GM21786 (cell line): ENCODE data around the gene FRAT2.
A peak's percentile ranks its signal among the peaks of the same experiment; 100 is the strongest.
"Not testable (repeated sequence)": the region's sequence is repeated elsewhere in the genome, so short reads cannot be mapped to it uniquely, and the experiment has no call there.

ENCODE experiments used
- ATAC-seq: cut with Tn5 transposase; IDR thresholded peaks from one replicate; pipeline ENCODE4 v1.9.1; 2021; ENCODE audit not compliant: unreplicated experiment

The FRAT2 gene

DNA sequence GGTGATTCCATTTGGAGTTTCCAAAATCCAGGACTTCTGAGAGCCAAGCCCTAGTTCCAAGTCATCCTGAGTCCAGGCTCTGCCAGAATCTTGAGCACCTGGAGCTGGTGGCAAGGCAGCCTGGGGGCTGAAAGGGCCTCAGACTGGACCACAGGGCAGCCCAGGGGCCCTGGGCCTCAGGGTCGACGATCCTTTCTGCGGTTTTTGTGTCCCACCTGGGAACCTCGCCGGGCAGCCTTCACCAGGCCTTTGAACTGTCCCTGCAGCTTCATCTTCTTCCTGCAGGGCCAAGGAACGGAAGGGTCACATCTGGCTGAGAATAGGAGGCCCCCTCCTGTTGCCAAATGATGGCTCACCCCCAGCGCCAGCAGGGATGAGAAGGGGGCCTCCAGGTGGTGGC lies 22.4 kb upstream of the FRAT2 start:
- ATAC-seq = no peak

DNA sequence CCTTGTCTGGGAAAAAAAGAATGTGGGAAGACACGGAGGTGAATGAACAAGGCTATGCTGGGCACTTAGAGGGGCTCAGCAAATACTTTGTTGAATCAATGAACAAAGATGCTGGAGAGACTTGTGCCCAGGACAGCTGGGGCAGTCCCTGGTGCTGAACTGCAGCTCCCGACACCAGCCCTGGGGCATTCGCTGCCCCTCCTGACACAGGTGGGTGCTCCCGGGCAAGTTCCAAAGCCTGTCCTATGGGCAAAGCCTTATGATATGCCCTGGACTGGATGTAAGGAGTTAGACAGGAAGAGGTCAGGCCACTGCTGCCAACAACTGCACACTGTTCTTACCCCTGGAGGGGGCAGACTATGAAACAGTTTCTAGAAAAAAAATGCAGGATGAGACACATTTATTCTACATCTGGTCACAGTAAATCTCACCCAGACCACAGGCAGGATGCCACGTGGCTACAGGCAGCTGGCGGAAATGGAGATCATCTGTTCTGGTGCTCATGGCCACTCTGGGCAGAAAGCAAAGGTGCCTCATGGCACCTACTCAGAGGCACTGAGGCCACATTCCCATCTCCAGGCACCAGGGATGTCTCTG lies 21.9 kb upstream of the FRAT2 start:
- ATAC-seq = no peak

DNA sequence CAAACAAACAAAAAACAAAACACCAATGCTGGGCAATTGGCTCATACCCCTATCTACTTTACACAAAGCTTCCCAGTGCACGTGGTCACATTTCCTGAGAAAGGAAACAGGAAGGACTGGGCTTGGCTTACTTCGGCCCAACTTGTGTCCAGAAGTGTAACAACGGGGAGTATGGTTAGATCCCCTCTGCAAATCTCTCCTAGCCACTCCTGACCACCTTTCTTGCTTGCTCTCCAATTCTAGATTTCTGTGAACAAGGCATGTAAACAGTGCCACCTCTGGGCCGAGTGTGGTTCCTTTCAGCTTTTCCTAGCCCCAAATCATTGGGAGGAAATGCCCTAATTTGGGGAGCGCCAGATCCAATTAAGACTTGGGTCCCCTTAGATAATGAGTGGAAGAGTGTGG lies 21.0 kb upstream of the FRAT2 start:
- no peak for ATAC-seq

DNA sequence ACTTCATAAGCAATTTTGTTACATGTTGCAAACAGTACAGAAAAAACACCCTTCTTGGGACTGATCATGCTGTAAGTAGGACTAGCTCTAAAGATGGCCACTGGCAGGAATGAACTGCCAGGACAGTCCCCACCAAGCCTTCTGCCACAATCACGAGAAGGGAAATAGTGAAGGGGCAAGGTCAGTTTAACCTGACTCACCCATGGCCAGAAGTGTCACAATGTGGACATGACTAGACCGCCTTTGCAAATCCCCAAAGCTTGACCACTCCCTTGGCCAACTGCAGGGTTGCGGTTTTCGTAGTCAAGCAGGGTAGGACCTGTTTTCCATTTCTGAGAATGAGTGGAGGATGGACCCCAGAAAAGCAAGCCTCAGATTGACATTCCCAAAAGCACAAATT lies 19.4 kb upstream of the FRAT2 start:
- no peak for ATAC-seq

DNA sequence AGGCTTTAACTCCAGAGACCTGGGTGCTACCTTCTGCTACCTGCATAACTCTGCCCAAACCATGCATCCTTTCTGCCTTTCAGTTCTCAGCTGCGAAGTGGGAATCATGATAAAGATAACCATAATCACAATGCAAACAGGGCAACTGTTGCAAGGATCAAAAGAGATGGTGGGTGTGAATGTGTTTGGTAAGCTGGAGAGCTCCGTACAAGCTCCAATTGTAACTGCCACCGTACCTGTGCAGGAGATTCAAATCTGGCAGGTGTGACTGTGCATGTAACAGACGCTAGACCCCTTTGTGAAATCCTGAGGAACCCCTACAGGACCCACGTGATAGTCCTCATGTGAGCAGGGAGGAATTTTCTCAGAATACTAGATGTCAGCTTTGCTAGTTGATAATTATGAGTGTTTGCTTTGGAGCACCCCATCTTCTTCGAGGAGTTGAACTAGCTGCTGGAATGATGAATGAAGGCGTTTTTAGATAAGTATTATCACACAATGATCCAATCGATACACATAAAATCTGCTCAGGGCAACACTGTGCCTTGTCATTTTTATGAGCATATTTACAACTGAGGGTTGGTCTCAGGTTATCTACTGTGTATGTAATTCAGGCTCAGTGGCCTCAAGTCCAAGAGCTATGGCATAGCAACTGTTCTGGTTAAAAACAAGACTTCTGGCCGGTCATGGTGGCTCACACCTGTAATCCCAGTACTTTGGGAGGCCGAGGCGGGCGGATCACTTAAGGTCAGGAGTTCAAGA lies 15.4 kb upstream of the FRAT2 start:
- ATAC-seq = no peak

DNA sequence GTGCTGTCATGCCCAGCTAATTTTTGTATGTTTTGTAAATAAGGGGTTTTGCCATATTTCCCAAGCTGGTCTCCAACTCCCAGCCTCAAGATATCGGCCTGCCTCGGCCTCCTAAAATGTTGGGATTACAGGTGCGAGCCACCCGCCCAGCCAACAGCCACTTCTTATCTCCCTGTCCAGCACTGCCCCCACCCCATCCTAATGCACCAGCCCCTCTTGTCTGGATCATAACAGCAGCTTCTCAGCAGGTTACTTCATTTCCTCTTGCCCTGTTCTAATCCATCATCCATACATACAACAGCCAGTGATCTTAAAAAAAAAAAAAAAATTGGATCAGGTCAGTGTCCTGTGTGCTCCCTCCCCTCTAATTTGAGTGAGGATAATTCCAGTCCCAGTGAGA lies 12.8 kb upstream of the FRAT2 start:
- no peak for ATAC-seq

DNA sequence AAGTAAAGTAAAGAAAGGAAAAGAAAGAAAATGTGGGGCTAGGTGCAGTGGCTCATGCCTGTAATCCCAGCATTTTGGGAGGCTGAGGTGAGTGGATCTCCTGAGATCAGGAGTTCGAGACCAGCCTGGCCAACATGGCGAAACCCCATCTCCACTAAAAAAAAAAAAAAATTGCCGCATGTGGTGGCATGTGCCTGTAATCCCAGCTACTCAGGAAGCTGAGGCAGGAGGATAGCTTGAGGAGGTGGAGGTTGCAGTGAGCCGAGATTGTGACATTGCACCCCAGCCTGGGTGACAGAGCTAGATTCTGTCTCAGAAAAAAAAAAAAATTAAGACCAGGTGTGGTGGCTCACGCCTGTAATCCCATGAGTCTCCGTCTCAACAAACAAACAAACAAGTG lies 9.1 kb upstream of the FRAT2 start:
- ATAC-seq = not testable (repeated sequence)

DNA sequence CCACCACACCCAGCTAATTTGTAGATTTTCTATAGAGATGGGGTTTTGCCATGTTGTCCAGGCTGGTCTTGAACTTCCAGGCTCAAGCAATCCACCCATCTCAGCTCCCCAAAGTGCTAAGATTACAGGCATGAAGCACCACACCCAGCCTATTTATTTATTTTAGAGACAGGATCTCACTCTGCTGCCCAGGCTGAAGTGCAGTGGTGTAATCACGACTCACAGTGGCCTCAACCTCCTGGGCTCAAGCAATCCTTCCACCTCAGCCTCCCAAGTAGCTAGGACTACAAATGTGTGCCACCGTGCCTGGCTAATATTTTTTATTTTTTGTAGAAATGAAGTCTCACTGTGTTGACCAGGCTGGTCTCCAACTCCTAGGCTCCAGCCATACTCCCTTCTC lies 6.9 kb upstream of the FRAT2 start:
- ATAC-seq = no peak

DNA sequence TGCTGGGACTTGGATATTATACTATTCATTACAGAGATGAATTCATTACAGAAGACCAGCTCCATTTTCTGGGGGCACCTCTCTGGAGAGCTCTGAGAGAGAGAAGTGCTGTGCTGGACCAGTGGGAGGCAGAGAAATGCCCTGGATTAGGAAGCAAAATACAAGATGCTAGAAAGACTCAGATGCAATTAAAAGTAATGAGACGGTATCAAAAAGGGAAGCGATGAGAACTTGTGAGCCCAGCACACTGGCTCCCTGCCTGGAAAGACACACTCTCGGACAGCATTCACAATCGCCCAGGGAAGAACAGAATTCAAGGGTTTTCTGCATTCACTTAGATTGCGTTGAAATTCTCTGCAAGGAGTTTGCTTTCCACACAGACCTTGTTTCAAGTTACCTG lies 3.5 kb upstream of the FRAT2 start:
- ATAC-seq = no peak

DNA sequence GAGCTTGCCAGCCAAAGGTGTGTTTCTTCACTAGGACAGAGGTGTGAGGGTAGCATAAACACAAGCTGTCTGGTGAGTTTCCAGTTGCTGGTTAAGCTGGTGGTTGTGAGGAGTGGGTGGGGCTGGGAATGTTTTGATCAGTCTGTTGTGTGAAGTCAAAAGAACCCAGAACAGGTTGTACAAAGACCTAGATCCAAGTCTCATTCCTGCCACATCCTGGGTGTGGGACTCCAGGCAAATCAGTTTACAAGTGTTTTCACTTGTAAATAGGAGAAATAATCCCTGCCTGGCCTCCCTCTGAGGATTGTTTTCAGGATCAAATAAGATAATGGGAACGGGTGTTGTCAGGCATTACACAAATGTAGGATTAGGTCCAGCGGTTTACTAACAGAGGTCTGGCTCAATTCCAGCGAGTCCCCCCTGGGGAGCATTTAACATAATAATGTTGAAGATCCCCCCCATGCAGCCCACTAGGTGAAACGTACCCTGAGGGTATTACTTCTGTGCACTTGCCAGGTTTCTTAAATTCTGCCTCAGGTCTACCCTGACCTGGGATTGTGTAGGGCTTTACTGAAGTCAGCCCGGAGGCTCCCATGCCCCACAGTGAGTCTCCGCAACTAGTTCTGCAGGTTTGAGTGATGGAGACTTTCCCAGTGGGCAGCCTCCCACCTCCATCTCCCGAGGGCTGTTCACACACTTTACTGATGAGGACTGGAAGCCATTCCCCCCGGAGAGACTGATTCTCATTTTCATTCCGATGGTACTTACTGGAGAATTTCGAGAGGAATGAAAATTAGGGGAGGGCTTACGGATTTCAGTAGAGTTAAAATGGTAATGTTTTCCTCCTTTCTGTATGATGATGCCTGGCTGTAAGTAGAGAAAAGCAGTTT lies 2.7 kb upstream of the FRAT2 start:
- no peak for ATAC-seq

DNA sequence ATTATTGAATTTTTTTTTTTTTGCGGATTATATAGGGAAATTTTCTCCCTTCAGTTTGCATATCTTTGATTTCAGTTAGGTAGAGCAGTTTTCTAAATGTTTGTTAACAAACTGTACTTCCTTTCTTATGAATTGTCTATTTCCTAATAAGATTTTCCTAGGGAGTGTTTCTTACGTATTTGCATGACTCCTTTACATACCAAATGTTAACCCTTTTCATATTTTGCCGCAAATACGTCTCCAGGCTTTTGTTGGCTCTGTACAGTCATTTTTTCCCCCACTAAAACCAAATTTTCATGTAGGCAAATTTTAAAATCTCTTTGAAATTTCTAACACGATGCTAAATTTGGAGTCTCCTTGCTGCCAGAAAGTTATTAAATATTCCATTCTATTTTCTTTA lies 1.9 kb upstream of the FRAT2 start:
- ATAC-seq = no peak

DNA sequence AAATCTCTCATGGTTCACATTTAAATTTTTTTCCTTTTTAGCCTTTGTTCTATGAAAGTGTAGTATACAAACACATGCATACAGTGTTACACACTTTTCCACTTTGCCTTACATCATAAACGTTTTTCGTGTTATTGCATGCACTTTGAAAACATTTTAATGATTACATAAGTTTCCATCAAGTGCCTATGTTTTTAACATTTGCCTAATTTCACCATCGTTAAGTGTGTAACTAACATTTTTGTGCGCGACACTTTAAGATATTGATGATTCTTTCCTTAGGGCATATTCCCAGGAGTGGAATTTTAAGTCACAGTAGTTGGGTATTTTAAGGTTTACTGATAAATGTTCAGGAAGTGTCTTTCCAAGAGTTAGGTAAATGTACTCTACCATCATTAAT lies 1.5 kb upstream of the FRAT2 start:
- ATAC-seq = no peak

DNA sequence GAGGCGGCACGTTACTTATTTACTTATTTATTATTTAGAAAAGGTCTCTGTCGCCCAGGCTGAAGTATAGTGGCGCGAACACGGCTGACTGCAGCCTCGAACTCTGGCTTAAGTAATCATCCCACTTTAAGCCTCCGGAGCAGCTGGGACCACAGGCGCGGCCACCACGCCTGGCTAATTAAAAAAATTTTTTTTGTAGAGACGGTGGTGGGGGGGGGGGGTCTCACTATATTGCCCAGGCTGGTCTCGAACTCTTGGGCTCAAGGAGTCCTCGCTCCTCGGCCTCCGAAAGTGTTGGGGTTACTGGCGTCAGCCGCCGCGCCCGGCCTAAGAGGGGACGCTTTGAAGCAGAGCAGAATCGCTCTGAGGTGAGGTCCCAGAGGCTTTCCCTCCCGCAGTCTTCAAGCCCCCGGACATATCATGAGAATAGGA lies 675 bp upstream of the FRAT2 start:
- ATAC-seq = no peak

DNA sequence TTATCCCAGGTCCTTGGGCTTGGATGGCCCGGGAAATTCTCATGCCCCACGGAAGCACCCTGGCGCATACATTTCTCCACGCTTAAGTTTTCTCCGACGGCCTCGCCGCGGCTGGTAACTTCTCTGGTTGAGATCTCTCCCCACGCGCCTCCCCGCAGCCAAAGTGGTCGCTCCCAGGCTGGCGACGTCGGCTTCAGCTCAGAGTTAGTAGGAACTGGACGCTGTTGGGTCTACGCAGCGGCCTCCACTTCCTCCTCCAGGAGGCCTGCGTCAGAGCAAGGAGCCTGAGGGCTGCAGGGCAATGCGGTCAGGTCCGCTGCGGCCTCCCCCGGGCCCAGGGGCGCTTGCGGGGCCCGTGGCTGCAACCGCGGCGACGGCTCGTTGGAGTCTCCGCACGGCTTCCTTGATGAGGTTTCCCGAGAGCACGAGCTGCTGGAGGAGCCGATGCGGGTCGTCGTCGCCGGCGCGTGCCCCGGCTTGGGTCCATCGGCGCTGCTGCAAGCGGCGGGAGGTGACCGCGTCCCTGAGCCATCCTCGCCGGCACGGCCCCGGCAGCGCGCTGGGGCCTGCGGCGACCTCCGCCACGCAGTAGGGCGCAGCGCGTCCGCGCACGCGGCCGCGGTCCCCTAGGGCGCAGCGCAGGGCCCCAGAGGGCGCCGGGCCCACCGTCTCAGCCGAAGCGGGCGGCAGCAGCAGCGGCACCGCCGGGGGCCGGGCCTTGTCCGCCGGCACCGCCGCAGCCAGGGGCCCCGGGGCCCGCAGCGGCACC lies 744 bp downstream of the FRAT2 start:
- ATAC-seq = peak; percentile 19

DNA sequence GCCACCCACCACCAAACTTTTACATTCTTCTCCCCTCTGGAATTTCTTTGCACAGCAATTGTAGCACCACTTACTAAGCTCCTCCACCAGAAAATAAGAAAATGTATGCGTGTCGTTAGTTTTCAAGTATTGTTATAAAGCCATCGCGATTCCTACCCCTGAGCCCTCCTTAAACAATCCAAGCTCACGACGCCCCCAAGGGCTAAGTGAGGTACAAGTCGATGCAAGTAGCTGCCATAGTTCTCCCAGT lies 1.3 kb downstream of the FRAT2 start:
- no peak for ATAC-seq

DNA sequence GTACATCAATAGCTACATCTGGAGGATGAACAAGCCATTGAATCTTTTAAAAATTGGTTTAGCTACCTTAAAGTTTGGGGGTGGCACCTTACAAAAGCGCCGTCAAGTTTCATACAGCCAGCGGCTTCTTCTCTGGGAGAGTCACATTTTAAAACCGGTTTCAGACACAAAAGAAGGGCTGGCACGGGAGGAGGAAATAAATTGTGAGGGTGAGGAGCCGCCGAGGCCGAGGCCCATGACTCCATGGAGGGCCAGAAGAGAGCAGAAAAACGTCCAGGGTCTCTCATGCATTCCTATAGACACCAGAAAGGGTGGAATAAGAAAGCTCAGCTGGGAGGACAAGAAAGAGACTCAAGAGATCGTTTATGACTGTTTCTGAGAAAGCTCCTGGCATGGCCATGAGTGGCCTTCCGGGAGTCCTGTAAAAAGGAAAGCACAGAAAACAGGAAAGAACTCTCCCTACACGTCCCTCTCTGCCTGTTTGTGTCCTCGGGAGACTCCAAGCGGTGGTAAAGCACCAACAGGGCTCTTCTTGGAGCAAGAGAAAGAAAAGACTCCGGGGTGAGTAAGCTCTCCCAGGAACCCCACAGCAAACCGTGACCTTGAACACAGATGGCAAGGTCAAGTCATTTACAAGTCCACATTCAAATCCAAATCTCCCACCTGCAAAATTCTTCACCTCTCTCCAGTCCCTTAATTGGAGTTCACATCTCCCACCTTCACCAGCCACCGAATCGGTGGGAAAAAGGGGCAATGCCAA lies 1.8 kb downstream of the FRAT2 start:
- no peak for ATAC-seq

DNA sequence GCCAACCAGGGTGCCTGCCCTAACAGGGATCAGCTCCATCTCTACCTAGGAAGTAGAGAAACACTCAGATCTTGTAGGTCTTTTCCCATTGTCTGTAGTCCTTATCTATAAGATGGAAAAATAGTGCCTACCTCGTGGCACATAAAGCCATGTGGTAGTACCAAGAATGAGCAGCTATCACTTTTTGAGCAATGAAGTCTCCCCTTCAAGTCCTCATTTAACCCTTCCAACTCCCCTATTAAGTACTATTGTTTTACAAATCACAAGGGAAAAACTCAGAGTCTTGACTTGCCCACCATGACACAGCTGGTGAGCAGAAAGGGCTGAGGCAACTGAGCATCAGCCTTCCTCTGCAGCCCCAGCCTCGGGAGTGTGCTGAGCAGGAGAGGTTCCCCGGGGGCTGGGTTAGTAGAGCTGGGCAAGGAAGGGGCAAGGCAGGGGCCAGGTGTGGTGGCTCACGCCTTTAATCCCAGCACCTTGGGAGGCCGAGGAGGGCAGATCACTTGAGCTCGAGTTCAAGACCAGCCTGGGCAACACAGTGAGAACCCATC lies 3.3 kb downstream of the FRAT2 start:
- ATAC-seq = no peak

DNA sequence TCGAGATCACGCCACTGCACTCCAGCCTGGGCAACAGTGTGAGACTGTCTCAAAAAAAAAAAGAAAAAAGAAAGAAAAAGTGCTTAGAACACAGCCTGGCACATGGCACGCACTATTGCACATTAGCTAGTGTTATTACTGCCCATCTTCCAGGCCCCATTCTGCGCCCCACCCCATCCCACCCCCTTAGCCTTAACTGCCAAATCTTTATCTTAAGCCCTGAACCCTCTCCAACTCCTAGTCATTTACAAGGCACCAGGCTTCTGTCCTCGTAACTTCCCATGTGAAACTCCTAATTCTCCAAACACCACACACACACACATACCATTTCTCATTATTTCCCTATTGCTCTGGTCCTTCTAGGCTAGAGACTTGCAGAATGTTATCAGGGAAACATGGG lies 4.8 kb downstream of the FRAT2 start:
- no peak for ATAC-seq

DNA sequence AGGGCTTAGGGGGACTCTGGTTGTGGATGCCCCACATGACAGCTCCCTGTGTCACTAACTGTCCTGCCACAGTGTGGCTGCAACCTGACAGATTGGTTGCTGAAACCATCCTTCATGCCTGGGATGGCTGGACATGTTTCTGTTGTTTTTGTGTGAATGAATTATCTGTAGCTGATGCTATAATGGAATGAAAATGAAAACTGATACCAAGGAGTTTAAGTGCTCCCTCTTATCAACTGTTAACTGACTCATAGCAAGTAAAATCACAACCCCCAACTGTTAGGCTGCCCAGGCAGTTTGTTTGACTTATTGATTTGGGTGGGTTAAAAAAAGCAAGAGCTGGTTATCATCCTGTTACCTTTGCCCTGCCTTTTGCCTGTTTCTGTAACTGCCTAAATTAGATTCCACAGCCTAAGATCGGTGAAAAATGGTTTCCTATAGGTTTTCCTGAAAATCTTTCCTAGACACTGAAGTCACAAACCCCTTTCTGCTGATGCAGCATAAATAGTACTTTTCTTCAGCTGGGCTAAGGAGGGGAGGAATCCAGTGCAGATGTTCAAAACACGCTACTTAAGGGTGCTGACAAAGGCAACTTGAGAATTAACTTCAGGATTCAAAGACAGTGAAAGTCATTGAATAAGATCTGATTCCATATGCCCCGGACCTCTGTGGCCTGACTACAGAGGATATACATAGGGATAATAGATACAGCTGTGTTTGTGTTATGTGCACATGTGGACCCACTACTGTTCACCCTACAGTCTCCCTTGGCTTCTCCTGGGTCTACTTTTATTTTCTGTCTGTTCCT lies 5.7 kb downstream of the FRAT2 start:
- no peak for ATAC-seq
